ENCODE results near the gene UBE2N. TPM values are rescaled to one million over a fixed set of nuclear protein-coding genes. Genes with fewer than 3 reads are reported as not detected.
"Not testable (repeated sequence)": the region's sequence is repeated elsewhere in the genome, so short reads cannot be mapped to it uniquely, and the experiment has no call there.

Gene UBE2N
- polyA plus RNA-seq, 3 donors: 148 to 170 (median 160) TPM

GRCh38 chr12:93419388-93420034, 22.2 kb downstream of the UBE2N start:
- DNase-seq: peak; percentile 47

- no peak for DNase-seq
These were observed 23.7 kb downstream of the UBE2N start for GRCh38 chr12:93417967-93418480.

DNA sequence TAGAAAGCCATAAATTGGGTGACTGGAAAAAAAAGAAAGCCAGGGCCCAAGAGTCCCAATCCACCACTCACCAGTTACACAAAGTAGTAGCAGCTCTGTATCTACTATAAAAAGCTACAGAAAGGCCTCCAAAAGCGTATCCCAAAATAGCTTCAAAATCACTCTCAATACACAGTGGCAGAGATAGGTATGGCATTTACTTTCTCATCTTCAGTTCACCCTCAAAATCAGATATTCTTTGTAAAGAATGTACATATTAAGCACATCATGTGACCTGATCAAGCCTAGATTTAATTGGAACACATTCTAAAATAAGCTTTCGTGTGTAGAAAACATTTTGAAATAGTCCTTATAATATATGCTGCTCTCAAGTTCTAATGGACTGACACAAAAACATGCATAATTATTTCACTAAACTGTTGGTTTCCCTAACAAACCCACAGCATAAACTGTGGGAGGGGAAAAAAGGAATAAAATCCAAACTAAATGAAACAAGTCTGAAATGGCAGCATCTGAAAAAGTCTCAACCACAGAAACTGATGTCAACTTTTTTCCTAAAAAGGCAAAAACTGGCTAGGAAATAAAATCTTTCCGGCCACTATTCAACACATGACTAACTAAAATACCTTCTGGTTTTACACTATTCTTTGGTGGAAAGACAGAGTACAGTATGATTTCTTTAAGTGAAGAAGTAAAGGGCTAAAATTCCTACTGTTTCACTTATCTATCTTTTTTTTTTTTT, 25.9 kb downstream of the UBE2N start:
- no peak for DNase-seq

GRCh38 chr12:93413064-93413463, 28.7 kb downstream of the UBE2N start:
- no peak for DNase-seq

DNA sequence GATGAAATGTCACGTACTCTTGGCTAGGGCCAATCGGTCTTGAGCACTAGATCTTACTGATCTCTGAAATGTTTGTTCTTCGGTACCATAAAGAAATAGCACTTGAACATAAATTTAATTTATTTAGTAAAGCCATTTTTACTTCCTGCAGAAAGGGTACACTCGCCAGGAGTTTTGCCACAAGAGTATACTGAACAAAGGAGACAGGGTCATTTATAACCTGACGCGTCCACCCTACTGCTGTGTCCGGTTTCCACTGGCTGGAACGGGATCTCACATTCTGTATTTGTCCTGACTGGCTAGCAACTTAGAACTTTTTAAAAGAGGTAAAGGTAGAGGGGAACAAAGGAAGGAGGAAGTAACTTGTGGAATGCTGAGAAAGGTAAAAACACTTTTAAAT, 29.4 kb downstream of the UBE2N start:
- DNase-seq: not testable (repeated sequence)

DNA sequence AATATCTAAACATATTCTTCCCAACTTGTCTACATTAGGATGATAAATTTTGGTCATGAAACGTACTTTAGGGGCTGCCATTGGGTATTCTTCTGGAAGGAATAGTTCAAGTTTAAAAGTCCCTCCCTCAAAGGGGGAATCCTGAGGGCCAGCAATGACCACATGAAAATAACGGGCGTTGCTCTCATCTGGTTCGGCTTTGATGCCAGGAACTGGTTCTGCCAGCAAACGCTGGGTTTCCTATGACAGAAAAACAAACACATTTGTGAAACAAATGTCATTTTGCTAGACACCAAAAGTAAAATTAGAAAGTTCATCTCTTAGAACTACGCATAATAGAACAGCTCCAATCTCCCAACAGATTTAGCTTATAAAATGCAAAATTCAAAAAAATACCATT, 30.7 kb downstream of the UBE2N start:
- not testable (repeated sequence) for DNase-seq

GRCh38 chr12:93409343-93410187, 32.2 kb downstream of the UBE2N start:
- not testable (repeated sequence) for DNase-seq

- no peak for DNase-seq
These were observed 32.9 kb downstream of the UBE2N start for GRCh38 chr12:93408813-93409212.

- no peak for DNase-seq
These were observed 33.8 kb downstream of the UBE2N start for GRCh38 chr12:93407963-93408283.

DNA sequence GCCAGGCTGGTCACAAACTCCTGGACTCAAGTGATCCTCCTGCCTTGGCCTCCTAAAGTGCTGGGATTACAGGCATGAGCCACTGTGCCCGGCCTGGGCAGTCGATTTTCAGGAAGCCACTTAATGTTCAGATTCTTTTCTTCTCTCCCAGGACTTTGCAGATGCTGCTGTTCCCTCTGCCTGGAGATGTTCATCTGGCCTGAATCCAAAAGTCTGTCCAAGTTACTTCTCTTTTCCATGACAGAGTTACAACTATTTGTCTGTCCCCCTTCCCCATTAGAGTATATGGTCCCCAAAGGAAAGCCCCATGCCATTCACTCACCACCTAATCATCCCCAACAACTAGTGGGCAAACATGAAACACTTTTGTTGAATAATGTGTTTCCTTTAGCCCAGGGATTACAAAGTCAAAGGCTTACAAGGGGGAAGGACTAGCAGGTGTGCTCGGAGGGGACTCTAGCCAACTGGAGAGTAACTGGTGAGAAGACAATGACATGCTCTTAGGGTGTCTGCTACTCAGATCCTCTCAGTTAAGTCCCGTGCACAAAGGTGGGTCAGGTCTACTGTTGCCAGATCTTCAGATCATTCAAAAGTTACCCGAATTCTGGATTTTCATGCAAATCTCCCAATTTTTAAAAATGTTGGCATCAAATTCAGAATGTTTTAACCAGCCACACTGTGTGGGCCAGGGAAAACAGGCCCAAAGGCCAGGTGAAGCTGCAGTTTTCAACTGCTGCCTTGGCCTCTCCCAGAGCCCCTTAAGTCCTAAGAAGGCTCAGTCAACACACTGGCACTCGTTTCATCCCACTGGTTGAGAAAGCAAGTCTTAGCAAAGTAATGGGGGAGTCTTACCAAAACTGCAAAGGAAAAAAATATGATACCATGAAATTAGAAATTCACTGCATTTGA, 34.4 kb downstream of the UBE2N start:
- no peak for DNase-seq

GRCh38 chr12:93404961-93405849, 36.5 kb downstream of the UBE2N start:
- no peak for DNase-seq

DNA sequence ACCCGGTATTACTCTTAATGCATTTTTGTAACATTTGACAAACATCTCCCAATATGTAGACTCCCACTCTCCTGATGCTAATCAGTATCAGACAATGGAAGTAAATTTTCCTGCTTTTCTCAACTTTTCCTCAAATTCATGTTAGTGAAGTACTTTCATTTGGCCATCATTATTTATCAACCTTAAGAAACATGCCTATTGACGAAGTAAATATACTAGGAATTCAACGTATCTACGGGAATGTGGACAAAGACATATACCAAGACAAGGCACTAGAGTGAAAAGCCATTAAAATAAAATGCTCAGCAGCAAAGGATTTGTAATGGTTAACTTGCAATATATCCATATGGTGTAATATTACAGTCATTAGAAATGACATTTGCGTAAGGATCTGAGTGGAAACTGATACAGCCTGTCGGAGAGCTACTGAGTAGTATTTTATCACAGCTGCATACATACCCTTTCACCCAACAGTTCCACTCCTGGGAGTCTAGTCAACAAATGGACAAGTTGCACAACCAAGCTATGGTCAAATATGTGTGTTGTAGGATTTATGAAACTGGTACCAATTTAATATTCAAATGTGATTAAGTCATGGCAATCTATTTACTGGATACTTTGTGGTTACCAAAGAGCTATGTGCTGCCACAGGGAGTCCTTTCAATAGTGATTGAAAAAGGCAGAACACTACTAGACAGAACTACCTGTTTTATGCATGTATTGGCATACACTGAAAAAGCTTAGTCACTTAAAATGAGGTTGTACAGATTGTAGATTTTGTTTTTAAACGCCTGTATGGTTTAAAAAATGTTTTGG, 37.6 kb downstream of the UBE2N start:
- no peak for DNase-seq

GRCh38 chr12:93402333-93403311, 39.1 kb downstream of the UBE2N start:
- DNase-seq: no peak

DNA sequence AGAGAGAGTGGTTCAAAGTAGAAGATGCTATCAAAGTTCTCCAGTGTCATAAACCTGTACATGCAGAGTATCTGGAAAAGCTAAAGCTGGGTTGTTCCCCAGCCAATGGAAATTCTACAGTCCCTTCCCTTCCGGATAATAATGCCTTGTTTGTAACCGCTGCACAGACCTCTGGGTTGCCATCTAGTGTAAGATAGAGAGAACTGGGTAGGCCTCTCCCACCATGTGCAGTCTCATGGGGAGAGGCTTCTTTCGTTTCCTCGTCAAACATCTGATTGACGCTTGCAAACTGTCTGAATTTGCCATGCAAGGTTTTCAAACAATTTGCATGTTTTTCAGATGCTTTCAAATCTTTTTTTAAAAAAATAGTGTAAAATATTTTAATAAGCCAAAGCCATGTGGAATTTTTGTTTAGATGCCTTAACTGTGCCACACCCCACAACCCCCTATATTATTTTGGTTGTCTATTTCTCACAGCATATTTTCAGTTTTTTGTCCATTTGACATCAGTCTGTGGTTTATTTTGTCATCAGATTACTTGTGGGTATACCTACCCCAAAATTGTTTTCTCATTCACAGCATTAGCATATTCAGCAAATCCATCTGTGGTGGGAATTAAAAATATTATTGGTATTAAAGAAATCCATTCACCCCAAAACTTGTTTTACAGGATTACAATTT, 42.4 kb downstream of the UBE2N start:
- DNase-seq: not testable (repeated sequence)

- no peak for DNase-seq
These were observed 44.3 kb downstream of the UBE2N start for GRCh38 chr12:93397412-93397811.

DNA sequence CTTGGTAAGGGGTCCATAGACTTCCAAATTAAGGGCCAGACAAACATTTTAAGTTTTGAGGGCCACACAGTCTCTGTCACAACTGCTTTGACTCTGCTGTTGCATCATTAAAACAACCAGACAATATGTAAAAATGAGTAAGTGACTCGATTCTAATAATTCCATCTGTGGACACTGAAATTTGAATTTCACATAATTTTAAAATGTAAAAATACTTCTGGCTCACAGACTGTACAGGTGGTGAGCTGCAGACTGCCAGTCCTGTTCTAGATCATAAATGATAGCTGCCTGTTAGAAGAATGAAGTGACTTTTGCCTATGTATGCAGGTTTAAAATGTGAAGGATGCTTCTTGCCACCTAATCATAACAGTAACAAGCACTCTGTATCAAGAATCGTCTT, 48.3 kb downstream of the UBE2N start:
- no peak for DNase-seq

GRCh38 chr12:93390549-93391297, 51.0 kb downstream of the UBE2N start:
- no peak for DNase-seq
